ENCODE results near the gene DHX35.

DNA sequence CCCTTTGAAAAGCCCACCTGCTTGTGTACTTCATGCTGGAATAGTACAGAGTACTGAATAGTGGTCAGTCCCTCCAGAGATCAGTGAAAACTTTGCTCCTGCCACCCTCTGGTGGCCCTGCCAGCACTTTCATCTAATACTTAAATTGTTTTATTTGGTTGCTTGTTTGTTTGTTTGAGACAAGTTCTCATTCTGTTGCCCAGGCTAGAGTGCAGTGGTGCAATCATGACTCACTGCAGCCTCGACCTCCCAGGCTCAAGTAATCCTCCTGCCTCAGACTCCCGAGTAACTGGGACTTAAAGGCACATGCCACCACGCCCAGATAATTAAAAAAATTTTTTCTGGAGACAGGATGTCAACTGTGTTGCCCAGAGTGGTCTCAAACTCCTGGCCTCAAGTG lies 26.9 kb upstream of the DHX35 start:
- TF ChIP-seq HDGF (IDR thresholded peaks at IDR 0.05; ENCODE audit: borderline replicate concordance), result no peak
- TF ChIP-seq FOXK2 (IDR thresholded peaks at IDR 0.05), result no peak
- TF ChIP-seq ARNT (IDR thresholded peaks at IDR 0.05), result no peak
- TF ChIP-seq, protein P1, sequence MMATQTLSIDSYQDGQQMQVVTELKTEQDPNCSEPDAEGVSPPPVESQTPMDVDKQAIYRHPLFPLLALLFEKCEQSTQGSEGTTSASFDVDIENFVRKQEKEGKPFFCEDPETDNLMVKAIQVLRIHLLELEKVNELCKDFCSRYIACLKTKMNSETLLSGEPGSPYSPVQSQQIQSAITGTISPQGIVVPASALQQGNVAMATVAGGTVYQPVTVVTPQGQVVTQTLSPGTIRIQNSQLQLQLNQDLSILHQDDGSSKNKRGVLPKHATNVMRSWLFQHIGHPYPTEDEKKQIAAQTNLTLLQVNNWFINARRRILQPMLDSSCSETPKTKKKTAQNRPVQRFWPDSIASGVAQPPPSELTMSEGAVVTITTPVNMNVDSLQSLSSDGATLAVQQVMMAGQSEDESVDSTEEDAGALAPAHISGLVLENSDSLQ (IDR thresholded peaks at IDR 0.05), result no peak
- no peak for TF ChIP-seq FOXM1 (IDR thresholded peaks at IDR 0.05; ENCODE audit: borderline replicate concordance)
- TF ChIP-seq ZNF384 (IDR thresholded peaks at IDR 0.05), result no peak
- TF ChIP-seq SP1 (IDR thresholded peaks at IDR 0.05), result no peak
- TF ChIP-seq FOXA1 (IDR thresholded peaks at IDR 0.05), result no peak
